DOHH2 (cell line): Measurements from ENCODE around the gene BTG4.

Experiments
- H3F3A ChIP-seq: fragments of 200-600 bp; sonication (generic), shearing (Covaris generic); 2 replicates; pipeline ENCODE4 v1.6.0; 2016; ENCODE audit warnings: antibody characterized with exemption, mild to moderate bottlenecking; ENCODE audit not compliant: control insufficient read depth, insufficient read depth
- H3K27ac ChIP-seq: fragments of 200-600 bp; sonication (generic); 2 replicates; pipeline ENCODE4 v1.5.1; 2014; ENCODE audit warnings: low read depth, mild to moderate bottlenecking, low read length, moderate library complexity
- H3K27me3 ChIP-seq: fragments of 200-600 bp; sonication (generic); 2 replicates; pipeline ENCODE4 v1.6.1; 2014; ENCODE audit warnings: mild to moderate bottlenecking, low read length, mixed read lengths; ENCODE audit not compliant: control insufficient read depth
- H3K36me3 ChIP-seq: fragments of 200-600 bp; sonication (generic); 2 replicates; pipeline ENCODE4 v1.6.1; 2014; ENCODE audit warnings: mild to moderate bottlenecking, low read length, moderate library complexity, mixed read lengths; ENCODE audit not compliant: control insufficient read depth
- H3K4me1 ChIP-seq: fragments of 200-600 bp; sonication (generic); 2 replicates; pipeline ENCODE4 v1.6.1; 2014; ENCODE audit warnings: mild to moderate bottlenecking, low read length, mixed read lengths; ENCODE audit not compliant: control insufficient read depth
- H3K4me2 ChIP-seq: fragments of 200-600 bp; sonication (generic); 2 replicates; pipeline ENCODE4 v1.6.0; 2014; ENCODE audit warnings: mild to moderate bottlenecking, low read length, moderate library complexity
- H3K4me3 ChIP-seq: fragments of 200-600 bp; sonication (generic); 2 replicates; pipeline ENCODE4 v1.5.1; 2014; ENCODE audit warnings: mild to moderate bottlenecking, low read length, mixed read lengths
- H3K79me2 ChIP-seq: fragments of 200-600 bp; sonication (generic); 2 replicates; pipeline ENCODE4 v1.6.1; 2014; ENCODE audit warnings: mild to moderate bottlenecking, low read length, mixed read lengths; ENCODE audit not compliant: control insufficient read depth
- H3K9me2 ChIP-seq: fragments of 200-600 bp; sonication (generic); replicated peaks from 2 replicates; pipeline ENCODE4 v1.6.1; 2014; ENCODE audit warnings: mild to moderate bottlenecking, low read length, mixed read lengths; ENCODE audit not compliant: control insufficient read depth
- H3K9me3 ChIP-seq: fragments of 200-600 bp; sonication (generic); 2 replicates; pipeline ENCODE4 v1.6.1; 2014; ENCODE audit warnings: antibody characterized with exemption, low read length, mixed read lengths; ENCODE audit not compliant: control insufficient read depth, insufficient read depth
- H4K20me1 ChIP-seq: fragments of 200-600 bp; sonication (generic); 2 replicates; pipeline ENCODE4 v1.6.0; 2014; ENCODE audit warnings: low read depth, mild to moderate bottlenecking, antibody characterized with exemption, low read length, moderate library complexity; ENCODE audit not compliant: control insufficient read depth, insufficient read depth
- EZH2phosphoT487 ChIP-seq: fragments of 200-600 bp; sonication (generic); IDR thresholded peaks from 2 replicates; pipeline ENCODE4 v1.6.1; 2017; ENCODE audit warnings: borderline replicate concordance, mild to moderate bottlenecking, antibody characterized with exemption, low read length, moderate library complexity, mixed read lengths
- TF ChIP-seq, protein P1 (sequence below): fragments of 200-600 bp; sonication (generic); IDR thresholded peaks from one replicate; pipeline ENCODE4 v1.5.1; 2014; ENCODE audit warnings: antibody characterized with exemption, mild to moderate bottlenecking, low read depth, low read length; ENCODE audit not compliant: poor library complexity, severe bottlenecking

The BTG4 gene

DNA sequence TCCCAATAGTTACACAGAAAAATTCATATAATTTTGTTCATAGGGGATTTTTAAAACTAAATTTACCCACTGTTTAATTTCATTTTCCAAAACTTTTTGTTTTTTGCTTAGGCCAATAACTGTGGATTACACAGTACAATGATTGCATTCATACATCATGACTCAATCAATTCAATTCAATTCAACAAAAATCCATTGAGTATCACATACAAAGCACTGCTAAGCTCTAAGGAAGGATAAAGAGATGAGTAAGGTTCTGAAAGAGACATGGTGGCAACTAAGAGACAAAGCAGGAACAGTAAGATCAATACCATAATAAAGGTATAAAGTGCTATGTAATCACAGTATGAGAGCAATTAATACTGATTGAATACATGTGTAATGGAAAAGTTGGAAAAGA, 18.9 kb upstream of the BTG4 start:
- peaks cover 19% of the 10 kb centered on the region for H3K27me3 ChIP-seq
- no peak overlapping the region for H3K4me3 ChIP-seq
- no peaks in the 10 kb centered on the region for H3F3A ChIP-seq
- no peaks in the 10 kb centered on the region for H3K4me1 ChIP-seq
- no peaks in the 10 kb centered on the region for H3K9me2 ChIP-seq
- H3K79me2 ChIP-seq, result no peaks in the 10 kb centered on the region
- H3K4me2 ChIP-seq, result no peak overlapping the region
- H3K9me3 ChIP-seq, result no peaks in the 10 kb centered on the region
- no peaks in the 10 kb centered on the region for H3K36me3 ChIP-seq
- TF ChIP-seq, protein P1, sequence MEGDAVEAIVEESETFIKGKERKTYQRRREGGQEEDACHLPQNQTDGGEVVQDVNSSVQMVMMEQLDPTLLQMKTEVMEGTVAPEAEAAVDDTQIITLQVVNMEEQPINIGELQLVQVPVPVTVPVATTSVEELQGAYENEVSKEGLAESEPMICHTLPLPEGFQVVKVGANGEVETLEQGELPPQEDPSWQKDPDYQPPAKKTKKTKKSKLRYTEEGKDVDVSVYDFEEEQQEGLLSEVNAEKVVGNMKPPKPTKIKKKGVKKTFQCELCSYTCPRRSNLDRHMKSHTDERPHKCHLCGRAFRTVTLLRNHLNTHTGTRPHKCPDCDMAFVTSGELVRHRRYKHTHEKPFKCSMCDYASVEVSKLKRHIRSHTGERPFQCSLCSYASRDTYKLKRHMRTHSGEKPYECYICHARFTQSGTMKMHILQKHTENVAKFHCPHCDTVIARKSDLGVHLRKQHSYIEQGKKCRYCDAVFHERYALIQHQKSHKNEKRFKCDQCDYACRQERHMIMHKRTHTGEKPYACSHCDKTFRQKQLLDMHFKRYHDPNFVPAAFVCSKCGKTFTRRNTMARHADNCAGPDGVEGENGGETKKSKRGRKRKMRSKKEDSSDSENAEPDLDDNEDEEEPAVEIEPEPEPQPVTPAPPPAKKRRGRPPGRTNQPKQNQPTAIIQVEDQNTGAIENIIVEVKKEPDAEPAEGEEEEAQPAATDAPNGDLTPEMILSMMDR, result no peak
- TF ChIP-seq EZH2phosphoT487, result no peak
- no peak overlapping the region for H3K27ac ChIP-seq
- H4K20me1 ChIP-seq, result no peaks in the 10 kb centered on the region

DNA sequence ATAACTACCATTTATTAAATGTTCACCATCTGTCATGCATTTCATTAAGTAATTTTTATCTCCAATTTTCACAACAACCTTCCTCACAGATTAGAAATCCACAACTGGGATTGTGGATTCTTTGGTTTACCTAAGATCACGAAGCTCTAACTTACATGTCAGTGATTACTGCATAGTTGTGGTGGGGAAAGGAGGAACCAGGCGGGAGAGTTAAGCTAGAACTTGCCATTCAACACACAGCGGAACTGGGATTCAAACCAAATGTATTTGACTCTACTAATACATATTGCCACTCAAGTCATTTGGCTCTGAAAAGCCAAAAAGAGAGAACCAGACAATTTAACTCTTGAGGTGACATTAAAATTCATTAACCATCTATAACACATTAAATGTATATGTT, 17.9 kb upstream of the BTG4 start:
- Histone ChIP-seq H4K20me1 (no peaks in the 10 kb centered on the region), H3K9me2 (no peaks in the 10 kb centered on the region), H3K36me3 (no peaks in the 10 kb centered on the region), H3K27ac (no peak overlapping the region), H3K79me2 (no peaks in the 10 kb centered on the region), H3K4me1 (no peaks in the 10 kb centered on the region), H3K9me3 (no peaks in the 10 kb centered on the region), H3K4me3 (no peak overlapping the region), H3K27me3 (peaks cover 17% of the 10 kb centered on the region), H3K4me2 (no peak overlapping the region), H3F3A (no peaks in the 10 kb centered on the region)
- TF ChIP-seq, protein P1, result no peak
- no peak for TF ChIP-seq EZH2phosphoT487

DNA sequence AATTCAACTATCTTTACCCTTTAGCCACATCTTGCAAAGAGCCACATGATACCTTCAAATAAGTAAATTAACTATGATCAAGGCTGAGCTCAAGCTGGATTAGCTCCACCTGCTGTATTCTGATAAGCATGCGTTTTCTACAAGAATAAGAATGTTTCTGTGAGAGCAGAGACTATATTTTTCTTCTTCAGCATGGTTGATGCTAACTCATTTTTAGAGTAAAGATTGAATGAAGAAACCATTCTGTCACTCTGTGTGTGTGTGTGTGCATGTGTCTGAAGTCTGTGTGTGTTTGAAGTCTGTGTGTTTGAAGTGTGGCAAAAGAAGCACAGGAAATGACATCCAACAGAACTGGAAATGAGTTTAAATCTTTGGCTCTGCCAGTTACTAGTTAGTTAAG, 16.4 kb upstream of the BTG4 start:
- no peaks in the 10 kb centered on the region for H3K4me1 ChIP-seq
- no peak overlapping the region for H3K4me2 ChIP-seq

More for the DNA sequence above, 16.4 kb upstream of the BTG4 start:
- Histone ChIP-seq H3K79me2 (no peaks in the 10 kb centered on the region), H4K20me1 (no peaks in the 10 kb centered on the region), H3K9me2 (no peaks in the 10 kb centered on the region), H3K36me3 (no peaks in the 10 kb centered on the region), H3F3A (no peaks in the 10 kb centered on the region), H3K4me3 (no peak overlapping the region), H3K9me3 (no peaks in the 10 kb centered on the region), H3K27ac (no peak overlapping the region), H3K27me3 (peaks cover 12% of the 10 kb centered on the region; the same call in 1 of the 2 replicates)
- TF ChIP-seq, protein P1, result peak; percentile 29
- no peak for TF ChIP-seq EZH2phosphoT487
